Nephron progenitor cell (in vitro differentiated cells): ENCODE results near the gene PDIA5.

Experiments used
- DNase-seq: peaks from one replicate; pipeline ENCODE4 v3.0.0; 2021
- H3K27ac Mint-ChIP-seq: 2 replicates; pipeline ENCODE4 v1.8.0; 2021; ENCODE audit warnings: mild to moderate bottlenecking, moderate library complexity, mixed read lengths
- H3K27me3 Mint-ChIP-seq: 2 replicates; pipeline ENCODE4 v1.8.0; 2021; ENCODE audit warnings: mild to moderate bottlenecking, low read depth, mixed read lengths; ENCODE audit not compliant: poor library complexity
- H3K36me3 Mint-ChIP-seq: 2 replicates; pipeline ENCODE4 v1.8.0; 2021; ENCODE audit warnings: low read depth, mixed read lengths
- H3K4me1 Mint-ChIP-seq: 2 replicates; pipeline ENCODE4 v1.8.0; 2021; ENCODE audit warnings: mixed read lengths
- H3K4me3 Mint-ChIP-seq: 2 replicates; pipeline ENCODE4 v1.8.0; 2021; ENCODE audit warnings: mild to moderate bottlenecking, moderate library complexity, mixed read lengths
- H3K9me3 Mint-ChIP-seq: 2 replicates; pipeline ENCODE4 v1.8.0; 2021; ENCODE audit warnings: mild to moderate bottlenecking, moderate library complexity, mixed read lengths
- CTCF ChIP-seq: fragments of 200-600 bp; sonication (generic); IDR thresholded peaks from 2 replicates; pipeline ENCODE4 v1.5.0; 2021; ENCODE audit warnings: antibody characterized with exemption

The PDIA5 gene

GRCh38 chr3:123161167-123161566, 94.3 kb downstream of the PDIA5 start:
- Mint-ChIP-seq H3K27ac (no peak overlapping the region), H3K4me1 (peaks cover 25% of the 10 kb centered on the region), H3K27me3 (peaks cover 3% of the 10 kb centered on the region), H3K9me3 (peaks cover 7% of the 10 kb centered on the region), H3K4me3 (no peak overlapping the region), H3K36me3 (peaks cover 23% of the 10 kb centered on the region)
- DNase-seq: no peak
- TF ChIP-seq CTCF: no peak

DNA sequence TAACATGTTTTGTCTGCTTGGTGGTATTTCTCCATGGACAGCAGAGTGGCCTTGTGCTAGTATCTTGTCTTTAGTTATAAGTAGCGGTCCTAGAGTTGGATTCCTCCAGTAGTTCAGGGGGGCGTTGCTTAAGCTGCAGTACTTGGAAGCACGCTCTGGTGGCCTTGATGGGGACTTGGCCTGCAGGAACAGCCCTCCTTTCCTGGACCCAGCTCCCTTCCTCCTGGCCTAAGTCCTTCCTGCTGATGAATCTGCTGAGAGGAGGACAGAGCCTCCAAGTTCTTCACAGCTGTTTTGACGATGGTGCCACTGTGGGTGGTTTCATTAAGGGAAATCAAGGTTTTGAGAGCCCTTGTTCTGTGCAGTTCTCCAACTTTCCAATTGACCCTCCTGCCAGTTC, 96.3 kb downstream of the PDIA5 start:
- Mint-ChIP-seq H3K27ac (peak overlapping the region; percentile 73), H3K36me3 (peaks cover 42% of the 10 kb centered on the region)
- no peak for TF ChIP-seq CTCF

GRCh38 chr3:123165163-123165562, 98.3 kb downstream of the PDIA5 start:
- no peak overlapping the region for H3K4me3 Mint-ChIP-seq
- no peak overlapping the region for H3K27ac Mint-ChIP-seq
- no peaks in the 10 kb centered on the region for H3K27me3 Mint-ChIP-seq
- TF ChIP-seq CTCF: no peak
- no peak for DNase-seq
- H3K4me1 Mint-ChIP-seq: peaks cover 18% of the 10 kb centered on the region
- H3K36me3 Mint-ChIP-seq: peaks cover 39% of the 10 kb centered on the region
- peaks cover 21% of the 10 kb centered on the region for H3K9me3 Mint-ChIP-seq

More for the DNA sequence above, 96.3 kb downstream of the PDIA5 start:
- no peak for DNase-seq
- Mint-ChIP-seq H3K4me3 (no peak overlapping the region), H3K9me3 (peaks cover 20% of the 10 kb centered on the region), H3K4me1 (peaks cover 15% of the 10 kb centered on the region), H3K27me3 (peaks cover 3% of the 10 kb centered on the region)

GRCh38 chr3:123167686-123168085, 100.9 kb downstream of the PDIA5 start:
- DNase-seq: no peak
- no peak overlapping the region for H3K4me3 Mint-ChIP-seq
- H3K27me3 Mint-ChIP-seq: no peaks in the 10 kb centered on the region
- H3K4me1 Mint-ChIP-seq: peaks cover 17% of the 10 kb centered on the region
- H3K9me3 Mint-ChIP-seq: peaks cover 21% of the 10 kb centered on the region
- H3K36me3 Mint-ChIP-seq: peaks cover 39% of the 10 kb centered on the region
- no peak for TF ChIP-seq CTCF
- no peak overlapping the region for H3K27ac Mint-ChIP-seq

DNA sequence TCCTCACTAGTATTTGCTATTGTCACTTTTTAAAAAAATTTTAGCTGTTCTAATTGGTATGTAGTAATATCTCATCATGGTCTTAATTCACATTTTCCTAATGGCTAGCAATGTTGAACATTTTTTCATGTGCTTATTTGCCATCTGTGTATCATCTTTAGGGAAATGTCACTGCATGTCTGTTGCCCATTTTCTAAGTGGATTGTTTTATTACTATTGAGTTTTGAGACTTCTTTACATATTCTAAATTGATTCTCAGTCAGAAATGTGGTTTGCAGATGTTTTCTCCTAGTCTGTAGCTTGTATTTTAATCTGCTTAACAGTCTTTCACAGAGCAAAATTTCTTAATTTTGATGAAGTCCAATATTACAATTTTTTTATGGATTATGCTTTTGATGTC, 101.3 kb downstream of the PDIA5 start:
- Mint-ChIP-seq H3K27ac (no peak overlapping the region), H3K9me3 (peaks cover 21% of the 10 kb centered on the region), H3K27me3 (no peaks in the 10 kb centered on the region), H3K36me3 (peaks cover 39% of the 10 kb centered on the region), H3K4me1 (peaks cover 13% of the 10 kb centered on the region), H3K4me3 (no peak overlapping the region)
- TF ChIP-seq CTCF: no peak
- DNase-seq: no peak

DNA sequence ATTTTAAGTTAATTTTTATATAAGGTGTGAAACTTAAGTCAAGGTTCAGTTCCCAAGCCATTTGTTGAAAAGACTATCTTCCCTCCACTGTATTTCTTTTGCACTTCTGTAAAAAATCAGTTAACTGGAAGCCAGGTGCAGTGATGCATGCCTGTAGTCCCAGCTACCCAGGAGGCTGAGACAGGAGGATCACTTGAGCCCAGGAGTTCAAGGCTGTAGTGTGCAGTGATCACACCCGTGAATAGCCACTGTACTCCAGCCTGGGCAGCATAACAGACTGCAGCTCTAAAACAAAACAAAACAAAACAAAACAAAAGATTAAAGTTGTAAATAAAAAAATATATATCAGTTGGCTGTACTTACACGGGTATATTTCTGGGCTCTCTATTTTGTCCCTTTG, 101.8 kb downstream of the PDIA5 start:
- Mint-ChIP-seq H3K36me3 (peaks cover 39% of the 10 kb centered on the region), H3K4me3 (no peak overlapping the region), H3K4me1 (peaks cover 9% of the 10 kb centered on the region), H3K27ac (no peak overlapping the region), H3K27me3 (no peaks in the 10 kb centered on the region), H3K9me3 (peaks cover 21% of the 10 kb centered on the region)
- TF ChIP-seq CTCF: no peak
- DNase-seq: no peak
